Left lung (tissue), 10 donors: Measurements from ENCODE around the gene FRS2. TPM values are rescaled to one million over a fixed set of nuclear protein-coding genes. Genes with fewer than 3 reads are reported as not detected.

Experiments
- ATAC-seq: fragments of 200-7000 bp; cut with Tn5 transposase; one replicate; pipeline ENCODE4 v1.9.1; 2020; ENCODE audit warnings: moderate library complexity
- DNase-seq, 4 donors: peaks; one replicate each; pipeline ENCODE4 v3.0.0-alpha.2; 2013 to 2020
- H3K27ac ChIP-seq, 2 donors: fragments of 200-600 bp; sonication (generic) in 1 of 2; one replicate each; pipeline versions ENCODE4 v1.5.0 to v1.8.0; 2020 to 2021
- H3K27me3 ChIP-seq, 2 donors: fragments of 200-600 bp; sonication (generic) in 1 of 2; one replicate each; pipeline versions ENCODE4 v1.5.0 to v1.8.0; 2020 to 2021
- H3K36me3 ChIP-seq, 2 donors: fragments of 200-600 bp; sonication (generic) in 1 of 2; one replicate each; pipeline versions ENCODE4 v1.5.0 to v1.8.0; 2020 to 2021
- H3K4me1 ChIP-seq, 2 donors: fragments of 200-600 bp; one replicate each; pipeline ENCODE4 v1.8.0; 2021
- H3K4me3 ChIP-seq, 2 donors: fragments of 200-600 bp; sonication (generic) in 1 of 2; one replicate each; pipeline versions ENCODE4 v1.5.0 to v1.8.0; 2020 to 2021; ENCODE audit warnings: mild to moderate bottlenecking in 1 of 2
- H3K9me3 ChIP-seq, 2 donors: fragments of 200-600 bp; sonication (generic) in 1 of 2; one replicate each; pipeline versions ENCODE4 v1.5.0 to v1.8.0; 2020 to 2021
- CTCF ChIP-seq, 2 donors: fragments of 200-600 bp; sonication (generic) in 1 of 2; IDR thresholded peaks; one replicate each; pipeline versions ENCODE4 v1.5.0 to v1.8.0; 2021; ENCODE audit warnings: antibody characterized with exemption in 2 of 2
- intact Hi-C, 2 donors: fragments of 100-400 bp; cut with DNase I; formaldehyde crosslinking; loops; one replicate each; pipeline versions ENCODE4 v1.11.2 to v1.14.2; 2022
- polyA plus RNA-seq, 6 donors: library from polyadenylated mRNA; unstranded; fragments of 120-200 nt; gene quantifications; one replicate each; pipeline ENCODE4 v1.2.1, GENCODE V29; 2013; ENCODE audit not compliant: insufficient read length in 6 of 6
- total RNA-seq, 2 donors: library from RNA; stranded (reverse); fragmentation: NEBNext Ultra II Directional; extraction: Animal tissue kit (Norgen Biotek cat#: 25700); gene quantifications; one replicate each; pipeline ENCODE4 v1.2.1, GENCODE V29; 2021
- donor health status: DM: no; HTN: yes; CAD: no.
- donor health status: DM: no; HTN: no; CAD: no.

Gene FRS2
- total and polyA plus RNA-seq, 8 donors: 28.9 to 49.4 (median 43.6) TPM

GRCh38 chr12:69481133-69481532 lies 10.9 kb downstream of the FRS2 start:
- Histone ChIP-seq H3K9me3 (no peaks in the 10 kb centered on the region), H3K4me1 (peaks cover 0 to 7% of the 10 kb centered on the region in 2 donors), H3K27me3 (no peaks in the 10 kb centered on the region), H3K4me3 (no peak overlapping the region), H3K36me3 (no peaks in the 10 kb centered on the region), H3K27ac (no peak overlapping the region)
- TF ChIP-seq CTCF (IDR thresholded peaks at IDR 0.05): no peak
- no peak for ATAC-seq
- intact Hi-C loops: no loop called here
- DNase-seq: no peak

- no peak for ATAC-seq
- Histone ChIP-seq H3K36me3 (no peaks in the 10 kb centered on the region), H3K4me3 (no peak overlapping the region), H3K4me1 (peaks cover 0 to 7% of the 10 kb centered on the region in 2 donors), H3K9me3 (peaks cover 0 to 7% of the 10 kb centered on the region in 2 donors), H3K27ac (no peak overlapping the region), H3K27me3 (no peaks in the 10 kb centered on the region)
- intact Hi-C loops: no loop called here
- no peak for TF ChIP-seq CTCF (IDR thresholded peaks at IDR 0.05)
- DNase-seq: no peak
Measured at GRCh38 chr12:69483700-69484099, 13.5 kb downstream of the FRS2 start.

DNA sequence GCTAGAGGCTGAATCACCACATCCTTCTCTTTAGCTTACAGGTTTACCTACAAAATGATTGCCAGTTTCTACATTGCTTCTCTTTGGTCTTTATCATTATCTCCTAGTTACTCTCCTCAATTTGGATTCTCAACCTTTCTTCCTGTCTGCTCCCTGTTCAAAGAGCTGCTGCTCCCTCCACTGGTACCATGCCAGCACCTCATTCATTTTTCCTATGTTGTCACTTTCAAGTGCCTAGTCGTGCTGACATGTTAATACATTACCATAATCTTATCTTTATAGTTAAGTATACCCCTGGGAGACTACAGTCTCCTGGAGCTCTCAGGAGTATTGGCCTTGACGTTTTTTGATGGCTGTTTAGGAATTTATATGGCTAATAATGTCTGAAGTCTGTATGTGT lies 14.2 kb downstream of the FRS2 start:
- H3K27ac ChIP-seq: no peak overlapping the region
- no peaks in the 10 kb centered on the region for H3K27me3 ChIP-seq
- DNase-seq (no peak), ATAC-seq (no peak)
- H3K36me3 ChIP-seq: no peaks in the 10 kb centered on the region
- no peak for TF ChIP-seq CTCF (IDR thresholded peaks at IDR 0.05)
- peaks cover 0 to 7% of the 10 kb centered on the region in 2 donors for H3K9me3 ChIP-seq
- H3K4me1 ChIP-seq: peaks cover 0 to 7% of the 10 kb centered on the region in 2 donors
- no peak overlapping the region for H3K4me3 ChIP-seq
- intact Hi-C loops: no loop called here

DNA sequence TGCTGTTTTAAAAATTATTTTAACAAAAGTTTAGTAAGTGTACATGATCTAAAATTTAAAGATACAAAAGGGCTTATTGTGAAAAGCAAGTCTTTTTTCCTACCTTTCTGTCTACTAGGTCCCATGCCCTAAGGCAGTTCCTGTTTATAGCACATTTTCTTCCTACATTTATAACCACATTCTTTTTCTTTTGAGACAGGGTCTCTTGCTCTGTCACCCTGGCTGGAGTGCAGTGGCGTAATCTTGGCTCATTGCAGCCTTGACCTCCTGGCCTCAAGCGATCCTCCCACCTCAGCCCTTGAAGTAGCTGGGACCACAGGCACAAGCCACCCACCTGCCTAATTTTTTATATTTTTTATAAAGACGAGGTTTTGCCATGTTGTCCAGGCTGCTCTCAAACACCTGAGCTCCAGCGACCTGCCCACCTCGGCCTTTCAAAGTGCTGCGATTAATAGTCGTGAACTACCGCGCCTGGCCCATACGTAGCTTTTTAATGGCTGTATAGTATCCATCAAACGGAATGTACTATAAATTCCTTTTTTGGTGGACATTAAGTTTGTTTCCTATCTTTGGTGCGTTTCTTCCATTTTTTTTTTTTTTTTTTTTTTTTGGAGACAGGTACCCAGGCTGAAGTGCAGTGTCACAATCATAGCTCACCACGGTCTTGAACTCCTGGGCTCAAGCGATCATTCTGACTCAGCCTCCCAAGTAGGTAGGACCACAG lies 20.9 kb downstream of the FRS2 start:
- no peak overlapping the region for H3K27ac ChIP-seq
- no peak for TF ChIP-seq CTCF (IDR thresholded peaks at IDR 0.05)
- no peaks in the 10 kb centered on the region for H3K27me3 ChIP-seq
- intact Hi-C loops: no loop called here
- no peak for ATAC-seq
- no peak for DNase-seq
- H3K36me3 ChIP-seq: no peaks in the 10 kb centered on the region
- peaks cover 0 to 7% of the 10 kb centered on the region in 2 donors for H3K9me3 ChIP-seq
- no peaks in the 10 kb centered on the region for H3K4me1 ChIP-seq
- no peak overlapping the region for H3K4me3 ChIP-seq

DNA sequence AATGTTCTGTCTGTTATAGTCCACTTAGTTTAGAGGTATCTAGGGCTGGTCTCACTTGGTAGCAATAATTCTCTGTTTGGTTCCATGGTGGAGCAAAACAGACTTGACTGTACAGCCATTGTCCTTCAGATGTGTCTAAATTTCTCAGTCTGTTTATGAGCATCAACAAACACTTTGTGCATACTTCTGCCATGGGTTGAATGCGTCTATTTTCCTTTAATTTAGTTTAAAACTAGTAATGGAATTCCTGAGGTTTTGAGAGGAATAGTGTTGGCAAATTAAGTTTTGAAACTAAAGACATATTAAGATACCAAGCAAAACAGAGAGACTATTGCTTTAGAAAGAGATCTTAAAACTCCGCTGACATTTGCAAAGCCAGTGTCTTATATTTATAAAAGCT lies 22.6 kb downstream of the FRS2 start:
- Histone ChIP-seq H3K4me3 (no peak overlapping the region), H3K4me1 (peaks cover 7 to 10% of the 10 kb centered on the region in 2 donors), H3K36me3 (no peaks in the 10 kb centered on the region), H3K9me3 (no peaks in the 10 kb centered on the region), H3K27me3 (no peaks in the 10 kb centered on the region), H3K27ac (peak overlapping the region in 1 of 2 donors; percentile 20)
- ATAC-seq (no peak), DNase-seq (no peak)
- no peak for TF ChIP-seq CTCF (IDR thresholded peaks at IDR 0.05)
- intact Hi-C loops: no loop called here
